Activated CD8-positive, alpha-beta T cell treated with anti-CD3 and anti-CD28 coated beads for 36 hours (primary cell): ENCODE data around the gene PAQR9. TPM values are rescaled to one million over a fixed set of nuclear protein-coding genes. Genes with fewer than 3 reads are reported as not detected.

Experiments
- total RNA-seq, 2 experiments: library from RNA; stranded (reverse); gene quantifications; one replicate each; pipeline ENCODE4 v1.2.3, GENCODE V29; 2021

Gene PAQR9
- total RNA-seq, 2 experiments from 2014 or later = not detected

Other genes with a start within 250 kb of the PAQR9 start
- gene TRPC1, start 239.6 kb downstream of the PAQR9 start, total RNA-seq = 1 to 10 TPM; 2.4 to 3.4 TPM
- gene PCOLCE2, start 74.6 kb downstream of the PAQR9 start, total RNA-seq = 1 to 10 TPM; 1.1 TPM
- 100 to 1,000 TPM; 160 to 174 TPM for gene U2SURP, start 37.9 kb upstream of the PAQR9 start, total RNA-seq
- gene CHST2, start 156.1 kb upstream of the PAQR9 start, total RNA-seq = 1 to 10 TPM; 6.0 to 6.9 TPM